ENCODE data around the gene CTSA.

DNA sequence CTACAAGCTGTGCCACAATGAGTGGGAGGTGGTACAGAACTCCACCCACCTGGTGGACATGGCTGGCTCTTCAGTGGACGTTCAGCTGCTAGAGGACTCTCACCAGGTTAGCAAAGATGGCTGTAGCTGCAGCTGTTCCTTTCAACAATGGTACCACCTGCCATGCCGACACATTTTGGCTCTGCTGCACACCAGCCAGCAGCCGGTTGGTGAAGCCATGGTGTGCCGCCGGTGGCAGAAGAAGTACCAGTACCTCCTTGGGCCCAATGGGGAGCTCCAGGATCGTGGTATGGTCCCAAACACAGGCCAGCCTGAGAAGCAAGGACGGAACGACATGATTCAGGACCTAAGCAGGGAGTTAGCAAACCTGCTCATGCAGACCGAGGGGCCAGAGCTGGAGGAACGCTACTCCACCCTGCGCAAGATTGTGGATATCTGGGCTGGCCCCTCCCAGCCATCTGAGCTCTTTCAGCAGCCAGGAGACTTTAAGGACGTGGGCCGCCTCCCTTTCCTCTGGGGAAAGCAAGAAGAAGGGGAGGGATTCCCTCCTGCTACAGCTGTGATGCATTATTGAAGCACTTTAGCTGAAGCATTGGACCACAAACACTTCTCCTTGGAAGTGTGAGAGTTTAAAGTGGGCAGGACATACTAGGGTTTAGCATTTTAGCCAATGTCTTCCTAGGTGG, 12.9 kb upstream of the CTSA start:
- TF ChIP-seq, protein P1, sequence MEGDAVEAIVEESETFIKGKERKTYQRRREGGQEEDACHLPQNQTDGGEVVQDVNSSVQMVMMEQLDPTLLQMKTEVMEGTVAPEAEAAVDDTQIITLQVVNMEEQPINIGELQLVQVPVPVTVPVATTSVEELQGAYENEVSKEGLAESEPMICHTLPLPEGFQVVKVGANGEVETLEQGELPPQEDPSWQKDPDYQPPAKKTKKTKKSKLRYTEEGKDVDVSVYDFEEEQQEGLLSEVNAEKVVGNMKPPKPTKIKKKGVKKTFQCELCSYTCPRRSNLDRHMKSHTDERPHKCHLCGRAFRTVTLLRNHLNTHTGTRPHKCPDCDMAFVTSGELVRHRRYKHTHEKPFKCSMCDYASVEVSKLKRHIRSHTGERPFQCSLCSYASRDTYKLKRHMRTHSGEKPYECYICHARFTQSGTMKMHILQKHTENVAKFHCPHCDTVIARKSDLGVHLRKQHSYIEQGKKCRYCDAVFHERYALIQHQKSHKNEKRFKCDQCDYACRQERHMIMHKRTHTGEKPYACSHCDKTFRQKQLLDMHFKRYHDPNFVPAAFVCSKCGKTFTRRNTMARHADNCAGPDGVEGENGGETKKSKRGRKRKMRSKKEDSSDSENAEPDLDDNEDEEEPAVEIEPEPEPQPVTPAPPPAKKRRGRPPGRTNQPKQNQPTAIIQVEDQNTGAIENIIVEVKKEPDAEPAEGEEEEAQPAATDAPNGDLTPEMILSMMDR (IDR thresholded peaks at IDR 0.05 in 2 of 3, conservative IDR thresholded peaks at IDR 0.05 in 1 of 3; ENCODE audit: borderline replicate concordance in 1 of 3, insufficient read depth in 1 of 3, low read depth in 2 of 3, low read length in 2 of 3), result no peak
- no peak for TF ChIP-seq POLR2A (IDR thresholded peaks at IDR 0.05; ENCODE audit: borderline replicate concordance, extremely low read depth, insufficient read depth, insufficient read length)
- no peak for TF ChIP-seq FOSL1 (IDR thresholded peaks at IDR 0.05; ENCODE audit: low read depth)
- no peak for TF ChIP-seq EZH2 (IDR thresholded peaks at IDR 0.05)
- no peak for TF ChIP-seq ZNF274 (IDR thresholded peaks at IDR 0.05; ENCODE audit: low read depth, low read length)
- no peak for TF ChIP-seq EGR1 (IDR thresholded peaks at IDR 0.05; ENCODE audit: low read depth)
- TF ChIP-seq CEBPB (IDR thresholded peaks at IDR 0.05; ENCODE audit: low read depth), result no peak
